Astrocyte (in vitro differentiated cells and primary cell): ENCODE data around the gene PCED1B. TPM values are rescaled to one million over a fixed set of nuclear protein-coding genes. Genes with fewer than 3 reads are reported as not detected.

Experiments
- DNase-seq: peaks from one replicate; pipeline ENCODE4 v3.0.0-alpha.2; 2010; ENCODE audit warnings: low read depth
- FAIRE-seq: peaks from 2 replicates; lab custom pipeline; 2011; peaks lifted over from hg19 to GRCh38; lab: Jason Lieb, UNC
- H2AFZ ChIP-seq: 2 replicates; pipeline ENCODE4 v1.6.0; 2012; ENCODE audit warnings: low read depth, low read length, inconsistent platforms
- H3K27ac ChIP-seq: 2 replicates; pipeline ENCODE4 v1.5.1; 2011; ENCODE audit warnings: low read depth, low read length, inconsistent platforms
- H3K27me3 ChIP-seq: 2 replicates; pipeline ENCODE4 v1.6.0; 2011; ENCODE audit warnings: low read length, inconsistent platforms; ENCODE audit not compliant: insufficient read depth
- H3K36me3 ChIP-seq: 2 replicates; pipeline ENCODE4 v1.5.1; 2011; ENCODE audit warnings: low read length, inconsistent platforms; ENCODE audit not compliant: insufficient read depth
- H3K4me1 ChIP-seq: 2 replicates; pipeline ENCODE4 v1.5.1; 2011; ENCODE audit warnings: low read length, inconsistent platforms; ENCODE audit not compliant: insufficient read depth
- H3K4me2 ChIP-seq: 2 replicates; pipeline ENCODE4 v1.6.0; 2012; ENCODE audit warnings: low read length, inconsistent platforms
- H3K4me3 ChIP-seq: 2 replicates; pipeline ENCODE4 v1.5.1; 2011; ENCODE audit warnings: low read depth, mild to moderate bottlenecking, low read length, inconsistent platforms; ENCODE audit not compliant: insufficient read depth
- H3K79me2 ChIP-seq: 2 replicates; pipeline ENCODE4 v1.6.0; 2012; ENCODE audit warnings: mild to moderate bottlenecking, low read length, inconsistent platforms; ENCODE audit not compliant: insufficient read depth
- H3K9ac ChIP-seq: 2 replicates; pipeline ENCODE4 v1.6.0; 2012; ENCODE audit warnings: mild to moderate bottlenecking, low read length, inconsistent platforms
- H3K9me3 ChIP-seq: 2 replicates; pipeline ENCODE4 v1.5.1; 2012; ENCODE audit warnings: low read depth, mild to moderate bottlenecking, low read length, inconsistent platforms; ENCODE audit not compliant: insufficient read depth
- H4K20me1 ChIP-seq: 2 replicates; pipeline ENCODE4 v1.6.0; 2012; ENCODE audit warnings: low read length, inconsistent platforms; ENCODE audit not compliant: insufficient read depth
- H3K27ac Mint-ChIP-seq: one replicate; pipeline ENCODE4 v1.8.0; 2021; ENCODE audit warnings: mild to moderate bottlenecking, mixed read lengths; ENCODE audit not compliant: unreplicated experiment
- H3K27me3 Mint-ChIP-seq: one replicate; pipeline ENCODE4 v1.8.0; 2021; ENCODE audit warnings: low read depth, mixed read lengths; ENCODE audit not compliant: unreplicated experiment
- H3K36me3 Mint-ChIP-seq: one replicate; pipeline ENCODE4 v1.8.0; 2021; ENCODE audit warnings: low read depth, mixed read lengths; ENCODE audit not compliant: unreplicated experiment
- H3K4me1 Mint-ChIP-seq: one replicate; pipeline ENCODE4 v1.8.0; 2021; ENCODE audit warnings: low read depth, mixed read lengths; ENCODE audit not compliant: unreplicated experiment
- H3K4me3 Mint-ChIP-seq: one replicate; pipeline ENCODE4 v1.8.0; 2021; ENCODE audit warnings: mild to moderate bottlenecking, moderate library complexity, mixed read lengths; ENCODE audit not compliant: unreplicated experiment
- H3K9me3 Mint-ChIP-seq: one replicate; pipeline ENCODE4 v1.8.0; 2021; ENCODE audit warnings: mild to moderate bottlenecking, mixed read lengths; ENCODE audit not compliant: unreplicated experiment
- EZH2 ChIP-seq: IDR thresholded peaks from 2 replicates; pipeline ENCODE4 v1.6.1; 2012; ENCODE audit warnings: mild to moderate bottlenecking, low read length, inconsistent platforms; ENCODE audit not compliant: insufficient read depth
- total RNA-seq: library from RNA; stranded (reverse); gene quantifications from 2 replicates; pipeline ENCODE4 v1.2.1, GENCODE V29; 2021
- TF ChIP-seq, protein P1 (sequence below): IDR thresholded peaks from 2 replicates; pipeline ENCODE4 v1.5.1; 2011; ENCODE audit warnings: low read depth, mild to moderate bottlenecking, inconsistent platforms, low read length, moderate library complexity; ENCODE audit not compliant: insufficient read depth

Gene PCED1B
- total RNA-seq, 1 donor from 2014 or later, result 1.8 TPM

DNA sequence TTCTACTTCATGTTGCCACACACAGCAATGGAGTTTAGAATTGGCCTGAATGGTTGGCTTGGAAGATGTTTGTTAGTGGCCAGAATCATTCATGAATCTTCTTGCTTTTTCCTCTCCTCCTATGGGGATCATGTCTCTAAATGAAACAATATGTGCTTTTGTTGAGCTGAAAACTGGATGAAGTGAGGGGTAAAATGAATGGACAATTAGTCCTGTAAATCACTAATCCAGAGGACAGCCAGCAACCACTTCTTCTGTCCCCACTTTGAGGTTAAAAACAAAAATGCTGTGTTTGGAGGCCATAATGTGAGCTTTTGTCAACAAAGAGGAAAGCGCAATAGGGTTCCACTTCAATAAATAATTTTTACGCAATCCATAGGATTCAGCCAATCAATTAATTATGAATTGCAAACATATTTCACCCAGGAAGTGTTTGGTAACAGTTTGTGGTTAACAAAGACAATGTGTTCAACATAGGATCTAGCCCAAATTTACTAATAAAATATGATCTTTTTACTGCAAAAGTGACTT, 30.7 kb downstream of the PCED1B start:
- Histone ChIP-seq H3K36me3 (peaks cover 4% of the 10 kb centered on the region), H3K4me1 (no peaks in the 10 kb centered on the region), H3K9me3 (no peaks in the 10 kb centered on the region), H3K4me3 (no peak overlapping the region), H3K79me2 (no peaks in the 10 kb centered on the region), H3K9ac (no peak overlapping the region), H2AFZ (no peak overlapping the region), H3K27ac (no peak overlapping the region), H3K27me3 (no peaks in the 10 kb centered on the region), H4K20me1 (no peaks in the 10 kb centered on the region), H3K4me2 (no peak overlapping the region)
- Mint-ChIP-seq H3K9me3 (no peaks in the 10 kb centered on the region), H3K4me3 (no peak overlapping the region), H3K27me3 (no peaks in the 10 kb centered on the region), H3K4me1 (no peaks in the 10 kb centered on the region), H3K27ac (no peak overlapping the region), H3K36me3 (peaks cover 6% of the 10 kb centered on the region)
- DNase-seq, result no peak
- TF ChIP-seq, protein P1, sequence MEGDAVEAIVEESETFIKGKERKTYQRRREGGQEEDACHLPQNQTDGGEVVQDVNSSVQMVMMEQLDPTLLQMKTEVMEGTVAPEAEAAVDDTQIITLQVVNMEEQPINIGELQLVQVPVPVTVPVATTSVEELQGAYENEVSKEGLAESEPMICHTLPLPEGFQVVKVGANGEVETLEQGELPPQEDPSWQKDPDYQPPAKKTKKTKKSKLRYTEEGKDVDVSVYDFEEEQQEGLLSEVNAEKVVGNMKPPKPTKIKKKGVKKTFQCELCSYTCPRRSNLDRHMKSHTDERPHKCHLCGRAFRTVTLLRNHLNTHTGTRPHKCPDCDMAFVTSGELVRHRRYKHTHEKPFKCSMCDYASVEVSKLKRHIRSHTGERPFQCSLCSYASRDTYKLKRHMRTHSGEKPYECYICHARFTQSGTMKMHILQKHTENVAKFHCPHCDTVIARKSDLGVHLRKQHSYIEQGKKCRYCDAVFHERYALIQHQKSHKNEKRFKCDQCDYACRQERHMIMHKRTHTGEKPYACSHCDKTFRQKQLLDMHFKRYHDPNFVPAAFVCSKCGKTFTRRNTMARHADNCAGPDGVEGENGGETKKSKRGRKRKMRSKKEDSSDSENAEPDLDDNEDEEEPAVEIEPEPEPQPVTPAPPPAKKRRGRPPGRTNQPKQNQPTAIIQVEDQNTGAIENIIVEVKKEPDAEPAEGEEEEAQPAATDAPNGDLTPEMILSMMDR, result no peak
- no peak for TF ChIP-seq EZH2
- no peak for FAIRE-seq

DNA sequence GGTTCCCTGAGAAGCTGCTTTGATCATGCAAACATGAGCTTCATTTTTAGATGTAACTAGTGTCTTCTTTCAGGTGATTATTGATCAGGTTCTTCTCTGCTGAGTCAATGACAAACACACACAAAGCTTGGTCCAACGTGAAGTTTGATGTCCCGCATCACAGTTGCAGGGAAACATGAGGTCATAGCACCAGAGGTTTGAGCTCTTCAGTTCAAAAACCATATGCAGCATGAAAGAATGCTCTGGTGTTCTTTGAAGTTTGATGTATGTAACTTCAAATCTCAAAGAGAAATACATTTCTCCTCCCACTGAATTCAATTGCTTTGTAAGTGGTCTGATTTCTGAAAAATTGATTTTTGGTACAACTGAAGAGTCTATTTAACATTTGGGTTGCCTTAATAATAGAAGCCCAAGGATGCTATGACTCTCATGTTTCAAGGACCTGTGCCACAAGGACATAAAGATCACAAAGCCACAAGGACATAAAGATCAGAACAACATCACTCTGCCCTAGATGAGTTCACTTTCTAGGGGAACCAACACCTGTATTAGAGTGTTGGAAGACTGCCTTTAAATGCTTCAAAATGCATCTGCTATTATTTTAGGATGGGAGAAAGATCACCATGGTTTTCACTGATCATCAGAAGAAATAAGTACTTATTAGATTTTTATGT, 31.4 kb downstream of the PCED1B start:
- Mint-ChIP-seq H3K27me3 (no peaks in the 10 kb centered on the region), H3K4me3 (no peak overlapping the region), H3K9me3 (no peaks in the 10 kb centered on the region), H3K36me3 (peaks cover 6% of the 10 kb centered on the region), H3K4me1 (no peaks in the 10 kb centered on the region), H3K27ac (no peak overlapping the region)
- Histone ChIP-seq H3K4me3 (no peak overlapping the region), H3K27me3 (no peaks in the 10 kb centered on the region), H3K4me2 (no peak overlapping the region), H3K4me1 (no peaks in the 10 kb centered on the region), H3K27ac (no peak overlapping the region), H3K79me2 (no peaks in the 10 kb centered on the region), H3K9me3 (no peaks in the 10 kb centered on the region), H2AFZ (no peak overlapping the region), H4K20me1 (no peaks in the 10 kb centered on the region), H3K9ac (no peak overlapping the region), H3K36me3 (peaks cover 4% of the 10 kb centered on the region)
- no peak for DNase-seq
- TF ChIP-seq EZH2, result no peak
- TF ChIP-seq, protein P1, result no peak
- FAIRE-seq, result no peak

DNA sequence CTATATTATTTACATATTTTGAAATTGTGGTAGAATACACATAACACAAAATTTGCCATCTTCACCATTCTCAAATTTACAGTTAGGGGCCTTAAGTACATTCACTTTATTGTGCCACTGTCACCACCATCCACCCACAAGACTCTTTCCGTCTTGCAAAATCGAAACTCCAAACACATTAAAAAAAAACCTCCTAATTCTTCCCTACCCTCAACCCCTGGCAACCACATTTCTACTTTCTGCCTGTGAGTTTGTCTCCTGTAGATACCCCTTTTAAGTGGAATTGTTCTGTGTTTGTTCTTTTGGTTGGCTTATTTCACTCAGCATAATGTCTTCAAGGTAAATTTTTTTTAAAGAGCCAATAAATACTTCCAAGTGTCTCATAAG, 32.0 kb downstream of the PCED1B start:
- no peaks in the 10 kb centered on the region for H3K4me1 Mint-ChIP-seq
- H3K9me3 ChIP-seq, result no peaks in the 10 kb centered on the region
- no peak for FAIRE-seq
- no peak for TF ChIP-seq EZH2
- TF ChIP-seq, protein P1, result no peak
- peaks cover 6% of the 10 kb centered on the region for H3K36me3 Mint-ChIP-seq
- H3K27me3 Mint-ChIP-seq, result no peaks in the 10 kb centered on the region
- no peak overlapping the region for H3K4me3 Mint-ChIP-seq
- no peaks in the 10 kb centered on the region for H3K79me2 ChIP-seq
- H3K4me1 ChIP-seq, result no peaks in the 10 kb centered on the region
- no peak overlapping the region for H3K4me2 ChIP-seq
- H3K36me3 ChIP-seq, result peaks cover 4% of the 10 kb centered on the region
- H3K4me3 ChIP-seq, result no peak overlapping the region
- H3K27ac ChIP-seq, result no peak overlapping the region
- no peaks in the 10 kb centered on the region for H4K20me1 ChIP-seq
- H2AFZ ChIP-seq, result no peak overlapping the region
- DNase-seq, result no peak
- H3K9ac ChIP-seq, result no peak overlapping the region
- no peaks in the 10 kb centered on the region for H3K9me3 Mint-ChIP-seq
- no peaks in the 10 kb centered on the region for H3K27me3 ChIP-seq
- no peak overlapping the region for H3K27ac Mint-ChIP-seq
